SK-N-SH (cell line): Measurements from ENCODE around the gene LKAAEAR1.

Experiments used
- REST ChIP-seq: IDR thresholded peaks from 2 replicates; pipeline ENCODE4 v1.6.1; 2012; ENCODE audit warnings: mild to moderate bottlenecking, low read depth, low read length, moderate library complexity
- USF2 ChIP-seq: fragments of 150-350 bp; IDR thresholded peaks from 2 replicates; pipeline ENCODE4 v1.6.1; 2017; ENCODE audit warnings: antibody characterized with exemption, low read length, low read depth, borderline replicate concordance

GRCh38 chr20:64079273-64080012 is 4.8 kb downstream of the LKAAEAR1 start, which contains the start of gene RGS19:
- TF ChIP-seq REST (no peak), USF2 (no peak)
